ENCODE measurements around the gene ARHGEF40.

Gene ARHGEF40

GRCh38 chr14:21106498-21107282, 36.6 kb downstream of the ARHGEF40 start:
- TF ChIP-seq ZFX (IDR thresholded peaks at IDR 0.05), result no peak
- TF ChIP-seq CTCF (conservative IDR thresholded peaks at IDR 0.05), result peak; percentile 94
- H3K27ac ChIP-seq, result 0 out of 2 replicates have a peak overlapping the region, but pooled peaks have one; percentile 15

DNA sequence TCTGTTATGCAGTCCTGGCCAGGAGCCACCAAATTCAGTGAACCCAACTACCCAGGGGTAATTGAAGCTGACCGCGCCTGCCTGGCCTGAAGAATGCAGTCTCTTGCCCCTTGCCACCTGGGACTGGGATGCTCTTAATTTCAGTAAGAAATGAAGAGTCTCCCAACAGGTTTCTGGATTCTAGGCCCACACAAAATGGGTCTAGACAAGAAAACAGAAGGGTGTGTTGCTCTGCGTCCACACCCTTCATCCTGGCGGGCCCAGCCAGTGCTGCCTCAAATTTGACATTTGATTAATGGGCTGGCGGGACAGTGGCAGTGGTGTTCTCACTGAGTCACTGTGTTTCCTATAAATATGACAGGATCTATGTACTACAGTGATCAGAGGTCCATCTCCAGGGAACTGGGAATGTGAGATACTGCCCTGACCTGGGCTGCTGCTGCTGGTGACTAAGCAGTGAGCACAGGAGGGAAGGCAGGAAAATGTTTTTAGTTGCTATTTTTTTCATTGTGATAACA, 37.2 kb downstream of the ARHGEF40 start:
- H3K27ac ChIP-seq, result 0 out of 2 replicates have a peak overlapping the region, but pooled peaks have one; percentile 15

DNA sequence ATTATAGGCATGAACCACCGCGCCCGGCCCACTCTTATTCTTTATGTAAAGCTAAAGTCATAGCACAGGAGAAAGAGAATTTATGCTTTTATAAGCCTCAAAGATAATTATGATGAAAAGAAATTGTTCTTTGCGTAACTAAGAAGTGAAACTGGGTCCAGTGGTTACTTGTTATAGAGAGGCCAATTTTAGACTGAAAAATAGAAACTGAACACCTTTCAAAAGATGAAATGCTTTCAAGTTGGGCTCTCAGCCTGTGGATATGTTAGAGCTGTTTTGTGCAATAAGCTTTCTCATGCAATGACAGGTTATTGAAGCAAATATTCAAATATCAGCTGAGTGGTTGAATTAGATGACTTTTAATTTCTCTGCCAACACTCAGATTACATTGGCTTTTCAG, 38.7 kb downstream of the ARHGEF40 start:
- H3K27ac ChIP-seq, result no peak overlapping the region

More for the DNA sequence above, 37.2 kb downstream of the ARHGEF40 start:
- TF ChIP-seq CTCF (conservative IDR thresholded peaks at IDR 0.05) (no peak), ZFX (IDR thresholded peaks at IDR 0.05) (no peak)

GRCh38 chr14:21109377-21110138, 39.5 kb downstream of the ARHGEF40 start:
- no peak for TF ChIP-seq ZFX (IDR thresholded peaks at IDR 0.05)
- TF ChIP-seq CTCF (conservative IDR thresholded peaks at IDR 0.05), result no peak
- no peak overlapping the region for H3K27ac ChIP-seq

More for the DNA sequence above, 38.7 kb downstream of the ARHGEF40 start:
- no peak for TF ChIP-seq CTCF (conservative IDR thresholded peaks at IDR 0.05)
- no peak for TF ChIP-seq ZFX (IDR thresholded peaks at IDR 0.05)

DNA sequence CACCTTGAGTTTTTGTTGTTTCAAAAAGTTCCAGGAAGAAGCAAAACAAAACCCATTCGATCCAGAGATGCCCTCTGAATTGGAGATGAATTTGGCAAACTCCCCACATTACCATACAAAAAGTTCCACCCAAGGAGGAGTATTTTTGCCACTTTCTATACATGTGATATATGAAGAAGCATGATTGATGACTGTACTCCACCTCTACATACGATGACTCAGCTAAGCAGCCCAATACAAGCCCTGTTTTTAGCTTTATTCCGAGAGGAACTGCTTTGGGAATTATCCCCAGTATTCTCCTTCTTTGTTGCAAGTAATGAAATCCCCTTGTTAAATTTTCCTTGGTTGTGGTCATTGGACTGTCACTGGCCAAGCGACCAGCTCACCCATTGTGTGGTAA, 42.2 kb downstream of the ARHGEF40 start:
- TF ChIP-seq ZFX (IDR thresholded peaks at IDR 0.05) (no peak), CTCF (conservative IDR thresholded peaks at IDR 0.05) (no peak)
- H3K27ac ChIP-seq, result no peak overlapping the region

DNA sequence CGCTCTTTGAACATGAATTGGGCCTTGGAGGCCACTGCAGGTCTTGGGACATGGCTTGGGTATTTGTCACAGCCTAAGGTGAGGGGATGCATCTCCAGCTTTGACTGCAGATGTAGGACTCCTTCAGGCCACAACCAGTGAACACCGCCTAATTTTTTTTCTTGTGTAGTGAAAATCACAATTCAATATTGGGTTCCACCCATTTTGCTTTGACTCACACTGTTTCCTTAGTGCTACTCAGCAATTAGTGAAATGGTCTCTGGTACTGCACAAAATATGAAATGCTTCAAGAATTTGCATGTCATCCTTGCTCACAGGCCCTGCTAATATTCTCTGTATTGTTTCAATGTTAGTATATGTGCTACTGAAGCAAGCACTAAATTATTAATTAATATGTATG, 43.3 kb downstream of the ARHGEF40 start:
- TF ChIP-seq ZFX (IDR thresholded peaks at IDR 0.05) (no peak), CTCF (conservative IDR thresholded peaks at IDR 0.05) (no peak)
- H3K27ac ChIP-seq, result no peak overlapping the region

- TF ChIP-seq ZFX (IDR thresholded peaks at IDR 0.05) (no peak), CTCF (conservative IDR thresholded peaks at IDR 0.05) (no peak)
- H3K27ac ChIP-seq, result no peak overlapping the region
These were observed 48.8 kb downstream of the ARHGEF40 start for GRCh38 chr14:21118933-21119332.
